GM18870 (cell line): Measurements from ENCODE around the gene FUBP1.
A peak's percentile ranks its signal among the peaks of the same experiment; 100 is the strongest.
"Not testable (repeated sequence)": the region's sequence is repeated elsewhere in the genome, so short reads cannot be mapped to it uniquely, and the experiment has no call there.

Experiments
- ATAC-seq: cut with Tn5 transposase; IDR thresholded peaks from one replicate; pipeline ENCODE4 v1.9.1; 2021; ENCODE audit warnings: moderate library complexity; ENCODE audit not compliant: unreplicated experiment

FUBP1 gene

GRCh38 chr1:77989744-77990143, 10.9 kb upstream of the FUBP1 start:
- no peak for ATAC-seq

GRCh38 chr1:77987919-77988318, 9.0 kb upstream of the FUBP1 start:
- no peak for ATAC-seq

GRCh38 chr1:77986810-77987209, 7.9 kb upstream of the FUBP1 start:
- ATAC-seq = no peak

- ATAC-seq = no peak
These were observed 5.8 kb upstream of the FUBP1 start for GRCh38 chr1:77984629-77985028.

- ATAC-seq = no peak
These were observed 5.1 kb upstream of the FUBP1 start for GRCh38 chr1:77983997-77984355.

GRCh38 chr1:77983352-77983996, 4.6 kb upstream of the FUBP1 start:
- ATAC-seq = not testable (repeated sequence)

- peak; percentile 77 for ATAC-seq
These were observed 441 bp downstream of the FUBP1 start for GRCh38 chr1:77978293-77978968.

GRCh38 chr1:77977989-77978292, 931 bp downstream of the FUBP1 start:
- ATAC-seq = no peak

- no peak for ATAC-seq
These were observed 2.3 kb downstream of the FUBP1 start for GRCh38 chr1:77976433-77977076.

GRCh38 chr1:77975907-77976306, 3.0 kb downstream of the FUBP1 start:
- ATAC-seq = no peak

GRCh38 chr1:77975386-77975785, 3.5 kb downstream of the FUBP1 start:
- no peak for ATAC-seq

GRCh38 chr1:77972080-77972479, 6.8 kb downstream of the FUBP1 start:
- no peak for ATAC-seq

GRCh38 chr1:77970192-77970591, 8.7 kb downstream of the FUBP1 start:
- no peak for ATAC-seq

- ATAC-seq = no peak
These were observed 12.6 kb downstream of the FUBP1 start for GRCh38 chr1:77966291-77966690.

GRCh38 chr1:77961392-77961791, 17.5 kb downstream of the FUBP1 start:
- no peak for ATAC-seq

GRCh38 chr1:77958850-77959249, 20.0 kb downstream of the FUBP1 start:
- ATAC-seq = no peak

- ATAC-seq = no peak
These were observed 20.5 kb downstream of the FUBP1 start for GRCh38 chr1:77958391-77958790.

GRCh38 chr1:77956464-77956863, 22.4 kb downstream of the FUBP1 start:
- ATAC-seq = no peak

- no peak for ATAC-seq
These were observed 23.2 kb downstream of the FUBP1 start for GRCh38 chr1:77955709-77956108.

GRCh38 chr1:77954521-77954920, 24.4 kb downstream of the FUBP1 start:
- no peak for ATAC-seq

GRCh38 chr1:77953907-77954306, 25.0 kb downstream of the FUBP1 start:
- no peak for ATAC-seq

GRCh38 chr1:77951328-77951727, 27.5 kb downstream of the FUBP1 start:
- no peak for ATAC-seq

GRCh38 chr1:77950873-77951272, 28.0 kb downstream of the FUBP1 start:
- ATAC-seq = peak; percentile 60
